HG03457 (cell line): ENCODE results near the gene RSPH4A.
"Not testable (repeated sequence)": the region's sequence is repeated elsewhere in the genome, so short reads cannot be mapped to it uniquely, and the experiment has no call there.

Experiments
- ATAC-seq: cut with Tn5 transposase; IDR thresholded peaks from one replicate; pipeline ENCODE4 v1.9.1; 2021; ENCODE audit warnings: moderate number of reproducible peaks; ENCODE audit not compliant: unreplicated experiment

RSPH4A gene

GRCh38 chr6:116615937-116616736 lies at the start of gene RSPH4A:
RSPH4A (plus strand) TSS chr6:116616479; CDS start chr6:116616624, 145 bp downstream.
- ATAC-seq = peak; percentile 99

DNA sequence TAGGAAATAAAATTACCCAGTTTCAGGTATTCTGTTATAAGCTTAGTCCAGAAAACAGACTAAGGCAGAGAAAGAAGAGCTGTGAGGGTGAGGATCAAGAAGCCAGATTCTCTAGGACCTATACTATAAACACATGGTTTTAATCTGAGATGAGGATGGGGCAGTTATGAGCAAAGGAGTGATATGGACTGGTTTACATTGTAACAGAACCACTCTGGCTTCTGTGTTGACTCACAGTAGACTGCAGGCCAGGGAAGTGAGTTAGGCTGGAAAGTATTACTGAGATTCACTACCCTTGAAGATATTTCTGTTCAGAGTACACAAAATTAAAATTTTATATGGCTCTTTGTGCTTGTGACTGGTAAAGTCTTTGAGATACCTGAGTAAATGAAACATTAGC lies 48.2 kb upstream of the RSPH4A start:
- ATAC-seq = no peak

DNA sequence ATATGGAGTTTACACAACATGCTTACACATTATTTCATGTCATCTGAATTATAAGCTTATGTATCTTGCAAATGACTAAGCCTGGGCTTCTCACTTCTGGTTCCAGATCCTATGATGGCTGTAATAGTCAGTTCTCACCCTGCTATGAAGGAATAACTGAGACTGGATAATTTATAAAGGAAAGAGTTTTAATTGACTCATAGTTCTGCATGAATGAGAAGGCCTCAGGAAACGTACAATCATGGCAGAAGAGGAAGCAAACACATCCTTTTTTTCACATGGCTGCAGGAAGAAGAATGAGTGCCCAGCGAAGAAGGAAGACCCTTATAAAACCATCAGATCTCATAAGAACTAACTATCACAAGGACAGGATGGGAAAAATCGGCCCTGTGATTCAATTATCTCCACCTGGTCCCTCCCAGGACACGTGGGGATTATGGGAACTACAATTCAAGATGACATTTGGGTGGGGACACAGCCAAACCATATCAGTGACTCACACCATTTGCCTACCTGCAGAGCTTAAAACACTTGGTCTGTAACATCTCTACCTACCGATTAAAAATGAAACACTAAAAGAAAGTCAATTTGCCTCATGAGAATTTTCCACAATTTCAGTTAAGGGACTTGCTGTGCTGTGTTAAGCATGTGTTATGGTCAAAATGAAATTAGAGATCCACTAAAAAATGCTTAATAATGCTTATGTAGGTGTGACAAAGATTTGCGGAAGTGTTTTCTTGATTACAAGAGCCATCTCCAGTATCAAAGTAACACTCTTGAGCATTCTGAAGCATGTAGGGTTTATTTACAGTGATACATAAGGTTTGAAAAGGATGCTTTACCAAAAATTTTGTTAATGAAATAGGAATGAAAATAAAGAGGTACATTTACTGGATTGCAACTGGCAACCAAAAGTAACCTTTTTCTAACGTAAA lies 47.2 kb upstream of the RSPH4A start:
- no peak for ATAC-seq

- ATAC-seq = peak; percentile 97
Measured at GRCh38 chr6:116570856-116571682, 45.2 kb upstream of the RSPH4A start, which contains the start of gene RWDD1. RWDD1 (plus strand) TSS chr6:116571504; CDS start chr6:116571583, 79 bp downstream.

- ATAC-seq = no peak
Measured at GRCh38 chr6:116571683-116572000, 44.6 kb upstream of the RSPH4A start.

- no peak for ATAC-seq
Measured at GRCh38 chr6:116572162-116572561, 44.1 kb upstream of the RSPH4A start.

DNA sequence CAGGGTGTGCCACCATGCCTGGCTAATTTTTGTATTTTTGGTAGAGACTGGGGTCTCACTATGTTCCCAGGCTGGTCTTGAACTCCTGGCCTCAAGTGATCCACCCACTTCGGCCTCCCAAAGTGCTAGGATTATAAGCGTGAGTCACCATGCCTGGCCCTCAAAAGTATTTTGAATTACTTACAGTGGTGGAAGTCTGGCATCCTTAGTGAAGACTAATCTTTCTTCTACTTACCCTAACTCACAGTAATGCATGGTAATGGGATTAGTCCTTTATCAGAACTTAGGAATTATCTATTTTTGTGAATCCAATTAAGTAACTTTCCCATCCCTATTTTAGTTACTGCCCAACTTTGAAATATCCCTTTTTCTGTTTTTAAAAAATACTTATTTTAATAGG lies 41.1 kb upstream of the RSPH4A start:
- ATAC-seq = no peak

- ATAC-seq = no peak
Measured at GRCh38 chr6:116577486-116577885, 38.8 kb upstream of the RSPH4A start.

GRCh38 chr6:116578335-116578734 lies 37.9 kb upstream of the RSPH4A start:
- no peak for ATAC-seq

GRCh38 chr6:116579143-116579542 lies 37.1 kb upstream of the RSPH4A start:
- ATAC-seq = no peak

- ATAC-seq = no peak
Measured at GRCh38 chr6:116580198-116580597, 36.1 kb upstream of the RSPH4A start.

DNA sequence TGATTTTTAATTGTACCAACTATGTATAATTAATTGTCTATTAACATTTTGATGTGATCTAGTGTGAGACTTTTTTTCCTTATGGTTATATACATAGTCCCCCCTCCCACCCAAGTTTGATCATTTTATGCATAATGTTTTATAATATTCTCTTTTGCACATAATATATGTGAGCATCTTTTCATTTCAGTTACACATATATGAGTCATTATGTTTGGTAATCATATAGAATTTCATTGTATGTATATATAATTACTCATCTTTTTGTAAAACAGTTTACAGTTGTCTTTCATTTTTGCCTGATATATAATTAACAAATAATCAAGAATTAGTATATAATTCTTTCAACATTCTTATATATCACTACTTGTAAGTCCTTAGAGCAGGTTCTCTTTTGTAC lies 30.0 kb upstream of the RSPH4A start:
- ATAC-seq = no peak

GRCh38 chr6:116586738-116587137 lies 29.5 kb upstream of the RSPH4A start:
- ATAC-seq = no peak

GRCh38 chr6:116595247-116595646 lies 21.0 kb upstream of the RSPH4A start:
- ATAC-seq = no peak

GRCh38 chr6:116596815-116597214 lies 19.5 kb upstream of the RSPH4A start:
- ATAC-seq = no peak

DNA sequence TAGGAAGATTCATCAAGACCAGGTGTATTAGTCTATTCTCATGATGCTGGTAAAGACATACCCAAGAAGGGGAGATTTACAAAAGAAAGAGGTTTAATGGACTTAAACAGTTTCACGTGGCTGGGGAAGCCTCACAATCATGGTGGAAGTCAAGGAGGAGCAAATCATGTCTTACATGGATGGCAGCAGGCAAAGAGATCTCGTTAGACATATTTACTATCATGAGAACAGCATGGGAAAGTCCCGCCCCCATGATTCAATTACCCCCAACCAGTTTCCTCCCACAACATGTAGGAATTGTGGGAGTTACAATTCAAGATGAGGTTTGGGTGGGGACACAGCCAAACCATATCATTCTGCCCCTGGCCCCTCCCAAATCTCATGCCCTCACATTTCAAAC lies 12.4 kb upstream of the RSPH4A start:
- not testable (repeated sequence) for ATAC-seq

DNA sequence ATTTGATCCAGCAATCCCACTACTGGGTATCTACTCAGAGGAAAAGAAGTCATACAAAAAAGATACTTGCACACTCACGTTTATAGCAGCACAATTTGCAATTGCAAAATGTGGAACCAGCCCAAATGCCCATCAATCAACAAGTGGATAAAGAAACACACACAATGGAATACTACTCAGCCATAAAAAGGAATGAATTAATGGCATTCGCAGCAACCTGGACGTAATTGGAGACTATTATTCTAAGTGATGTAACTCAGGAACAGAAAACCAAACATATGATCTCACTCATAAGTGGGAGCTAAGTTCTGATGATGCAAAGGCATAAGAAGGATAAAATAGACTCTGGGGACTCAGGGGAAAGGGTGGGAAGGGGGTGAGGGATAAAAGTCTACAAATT lies 11.4 kb upstream of the RSPH4A start:
- ATAC-seq = not testable (repeated sequence)

DNA sequence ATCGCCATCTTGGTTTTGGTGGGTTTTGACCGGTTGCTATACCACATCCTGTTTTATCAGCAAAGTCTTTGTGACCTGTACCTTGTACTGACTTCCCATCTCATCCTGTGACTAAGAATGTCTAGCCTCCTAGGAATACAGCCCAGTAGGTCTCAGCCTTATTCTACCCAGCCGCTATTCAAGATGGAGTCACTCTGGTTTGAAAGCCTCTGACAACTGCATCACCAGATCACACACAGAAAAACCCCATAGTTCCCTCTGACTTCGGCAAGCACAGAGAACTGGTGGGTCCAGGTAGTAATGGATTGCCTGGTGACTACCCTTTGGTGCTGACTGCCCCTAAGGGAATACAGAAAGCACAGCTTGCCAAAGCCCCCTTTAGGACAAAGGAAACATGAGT lies 10.3 kb upstream of the RSPH4A start:
- ATAC-seq = no peak

DNA sequence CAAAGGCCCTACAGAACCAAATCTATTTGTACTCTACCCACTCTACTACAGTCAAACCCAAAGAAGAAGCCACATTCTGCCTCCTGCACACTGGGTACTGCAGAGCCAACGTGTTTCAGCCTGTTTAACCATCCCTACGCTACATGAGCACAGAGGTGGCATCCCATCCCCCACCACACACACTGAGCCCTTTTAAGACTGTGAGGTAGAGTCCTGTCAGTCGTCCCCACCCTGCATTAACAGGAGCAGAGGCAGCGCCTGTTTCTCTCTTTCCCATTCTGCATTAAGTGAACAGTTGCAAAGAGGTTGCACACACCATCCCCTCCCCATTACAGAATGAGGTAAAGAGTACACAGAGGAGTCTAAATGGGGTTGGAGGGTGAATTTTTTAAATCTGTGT lies 5.2 kb upstream of the RSPH4A start:
- no peak for ATAC-seq

GRCh38 chr6:116616737-116617053 lies 416 bp downstream of the RSPH4A start:
- ATAC-seq = no peak
